Measurements from ENCODE around the gene LRRC61.
A peak's percentile ranks its signal among the peaks of the same experiment; 100 is the strongest.

Gene LRRC61

DNA sequence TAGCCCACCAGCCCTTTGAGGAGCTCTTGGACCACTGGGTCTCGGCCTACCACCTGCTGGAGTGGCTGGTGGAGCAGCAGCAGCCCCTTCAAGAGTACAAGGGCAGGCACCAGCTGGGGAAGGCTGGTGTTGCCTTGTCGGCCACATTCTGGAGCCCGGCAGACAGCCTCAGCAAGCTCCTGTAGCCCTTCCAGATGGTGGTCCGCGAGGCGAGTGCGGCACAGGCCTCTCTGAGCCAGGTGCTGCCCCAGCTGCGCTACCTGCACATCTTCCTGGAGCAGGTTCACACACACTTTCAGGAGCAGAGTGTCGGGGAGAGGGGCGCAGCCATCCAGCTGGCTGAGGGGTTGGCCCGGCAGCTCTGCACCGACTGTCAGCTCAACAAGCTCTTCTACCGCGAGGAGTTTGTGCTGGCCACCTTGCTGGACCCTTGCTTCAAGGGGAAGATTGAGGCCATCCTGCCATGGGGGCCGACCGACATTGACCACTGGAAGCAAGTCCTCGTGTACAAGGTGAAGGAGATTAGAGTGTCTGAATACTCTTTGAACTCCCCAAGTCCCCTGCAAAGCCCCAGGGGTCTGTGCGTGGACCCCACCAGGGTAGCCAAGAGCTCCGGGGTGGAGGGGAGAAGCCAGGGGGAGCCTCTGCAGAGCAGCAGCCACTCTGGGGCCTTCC, 7.2 kb downstream of the LRRC61 start:
- DNase-seq (ENCODE audit: low read depth in 2 of 2): no peak

DNA sequence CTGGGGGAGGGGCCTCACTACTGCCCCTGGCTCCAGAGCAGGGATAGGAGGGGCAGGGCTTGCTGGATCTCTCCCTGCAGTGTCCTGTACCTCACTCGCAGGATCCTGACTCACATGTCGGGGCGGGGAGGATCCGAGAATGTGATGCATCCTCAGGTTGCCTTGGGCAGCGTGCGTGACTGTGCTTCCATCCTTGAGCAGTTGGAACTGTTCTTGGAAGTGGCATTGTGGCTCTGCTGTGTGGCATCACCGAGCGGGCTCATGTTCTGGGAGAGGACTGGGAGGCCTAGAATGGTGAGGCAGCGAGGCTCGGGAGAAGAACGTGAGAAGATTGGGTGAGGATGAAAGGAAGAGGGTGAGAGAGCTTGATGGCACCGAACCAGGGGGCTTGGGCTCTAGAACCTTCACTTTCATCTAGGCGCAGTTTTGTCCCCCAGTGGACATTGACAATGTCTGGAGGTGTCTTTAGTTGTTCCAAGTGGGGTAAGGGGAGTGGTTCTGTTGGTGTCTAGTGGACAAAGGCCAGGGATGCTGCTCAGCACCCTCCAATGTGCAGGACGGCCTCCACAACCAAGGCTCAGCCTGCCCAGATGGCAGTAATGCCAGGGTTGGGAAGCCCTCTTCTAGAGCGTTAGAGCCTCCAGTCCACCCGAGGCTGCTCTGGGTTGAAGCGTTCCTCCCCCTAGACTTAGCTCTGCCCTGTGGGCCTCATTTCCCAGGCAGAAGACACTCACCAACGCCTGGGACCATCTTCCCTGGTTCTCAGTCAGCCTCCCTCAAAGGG, 9.9 kb downstream of the LRRC61 start:
- DNase-seq (ENCODE audit: low read depth in 2 of 2): no peak

DNA sequence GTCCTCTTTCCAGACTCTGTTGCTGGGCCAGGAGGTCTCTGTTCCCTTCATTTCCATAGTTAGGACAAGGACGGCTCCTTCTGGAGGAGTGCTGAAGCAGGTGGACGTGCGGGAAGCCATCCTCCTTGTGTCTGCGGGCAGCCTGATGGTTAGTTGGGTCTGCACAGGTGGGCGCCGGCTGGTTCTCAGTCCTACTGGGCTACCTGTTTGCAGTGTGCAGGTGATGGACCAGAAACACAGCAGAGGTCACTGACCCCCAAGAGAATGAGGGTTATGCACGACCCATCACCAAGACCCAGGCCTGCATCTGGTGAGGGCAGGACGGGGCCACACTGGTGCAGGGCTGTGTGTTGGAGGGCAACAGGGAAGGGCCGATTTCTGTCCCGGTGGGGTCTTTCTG, 10.5 kb downstream of the LRRC61 start:
- DNase-seq (ENCODE audit: low read depth in 2 of 2): no peak

DNA sequence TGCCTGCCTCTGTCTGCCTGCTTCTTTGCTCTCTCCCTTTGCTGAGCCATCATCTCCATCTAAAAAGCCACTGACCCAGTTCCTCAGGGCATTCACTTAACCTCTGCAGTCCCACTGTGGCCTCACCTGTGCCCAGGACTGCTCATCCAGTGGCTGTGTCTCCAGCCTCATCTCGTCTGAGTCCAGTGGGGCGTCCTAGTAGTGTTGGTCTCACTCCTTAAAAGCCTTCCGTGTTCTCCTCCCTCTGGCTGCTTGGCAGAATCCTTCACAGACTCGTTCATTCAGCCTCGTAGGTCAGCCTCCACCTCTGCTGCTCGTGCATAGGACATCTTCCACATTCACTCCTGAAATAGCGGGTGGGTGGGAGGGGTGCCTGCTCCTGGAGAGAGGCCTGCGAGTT, 11.0 kb downstream of the LRRC61 start:
- no peak for DNase-seq (ENCODE audit: low read depth in 2 of 2)

- DNase-seq (ENCODE audit: low read depth in 2 of 2): peak; percentile 45 to 49
These were observed 12.1 kb downstream of the LRRC61 start for GRCh38 chr7:150335108-150335773.

DNA sequence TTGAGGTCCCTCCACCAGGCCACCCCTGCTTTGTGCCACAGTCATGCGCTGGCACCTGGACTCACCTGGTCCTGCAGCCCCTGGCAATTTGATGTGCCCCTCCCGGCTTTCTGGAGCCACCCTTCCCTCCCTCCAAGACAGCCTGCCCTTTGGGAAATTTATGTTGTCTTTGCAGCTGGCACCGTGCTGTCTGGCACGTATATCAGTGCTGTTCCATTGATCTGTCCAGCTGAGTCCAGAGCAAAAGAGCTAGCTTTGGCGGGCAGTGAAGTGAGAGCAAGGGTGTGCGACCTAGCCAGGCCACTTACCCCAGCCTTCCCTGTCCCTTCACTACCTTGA, 12.6 kb downstream of the LRRC61 start:
- no peak for DNase-seq (ENCODE audit: low read depth in 2 of 2)

- no peak for DNase-seq (ENCODE audit: low read depth in 2 of 2)
These were observed 13.6 kb downstream of the LRRC61 start for GRCh38 chr7:150336746-150337145.

- DNase-seq (ENCODE audit: low read depth in 2 of 2): no peak
These were observed 14.0 kb downstream of the LRRC61 start for GRCh38 chr7:150337179-150337578.

- DNase-seq (ENCODE audit: low read depth in 2 of 2): no peak
These were observed 14.5 kb downstream of the LRRC61 start for GRCh38 chr7:150337659-150338081.

GRCh38 chr7:150338166-150338829, 15.1 kb downstream of the LRRC61 start:
- no peak for DNase-seq (ENCODE audit: low read depth in 2 of 2)

GRCh38 chr7:150339409-150339809, 16.3 kb downstream of the LRRC61 start:
- DNase-seq (ENCODE audit: low read depth in 2 of 2): no peak

- no peak for DNase-seq (ENCODE audit: low read depth in 2 of 2)
These were observed 17.0 kb downstream of the LRRC61 start for GRCh38 chr7:150340024-150340749.

GRCh38 chr7:150340875-150341262, 17.7 kb downstream of the LRRC61 start:
- no peak for DNase-seq (ENCODE audit: low read depth in 2 of 2)

- no peak for DNase-seq (ENCODE audit: low read depth in 2 of 2)
These were observed 18.3 kb downstream of the LRRC61 start, which contains the start of gene RARRES2 for GRCh38 chr7:150341263-150342120. RARRES2 (minus strand) TSS chr7:150341629; CDS start chr7:150340609, 1,020 bp downstream.

DNA sequence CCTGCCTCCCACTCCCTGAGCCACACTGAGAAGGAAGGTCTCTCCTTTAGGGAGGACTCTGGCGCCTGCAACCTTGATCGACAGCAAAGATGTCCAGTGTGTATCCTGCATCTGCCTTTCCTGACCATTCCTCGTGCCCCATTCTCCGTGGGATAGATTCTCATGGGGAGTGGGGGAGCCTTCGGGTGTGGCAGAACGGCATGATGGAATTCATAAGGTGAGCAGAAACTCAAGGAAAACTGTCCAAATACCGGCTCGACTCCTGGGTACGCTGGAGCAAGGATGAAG, 18.9 kb downstream of the LRRC61 start:
- no peak for DNase-seq (ENCODE audit: low read depth in 2 of 2)

GRCh38 chr7:150343225-150343624, 20.1 kb downstream of the LRRC61 start:
- no peak for DNase-seq (ENCODE audit: low read depth in 2 of 2)

DNA sequence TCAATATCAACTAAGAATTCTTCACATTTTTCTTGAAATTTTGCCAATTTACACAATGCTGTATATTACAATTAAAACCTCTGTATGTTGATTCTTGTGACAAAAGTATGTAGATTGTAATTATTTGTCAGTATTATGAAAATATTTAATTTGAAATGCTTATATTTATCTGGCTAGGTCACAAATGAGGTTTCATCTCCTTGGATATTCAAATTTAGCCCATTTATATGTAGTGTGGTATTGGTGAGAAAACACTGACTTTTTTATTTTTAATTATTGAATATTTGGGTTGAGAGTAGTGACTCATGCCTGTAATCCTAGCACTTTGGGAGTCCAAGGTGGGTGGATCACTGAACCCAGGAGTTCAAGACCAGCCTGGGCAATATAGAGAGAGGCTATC, 21.1 kb downstream of the LRRC61 start:
- no peak for DNase-seq (ENCODE audit: low read depth in 2 of 2)

DNA sequence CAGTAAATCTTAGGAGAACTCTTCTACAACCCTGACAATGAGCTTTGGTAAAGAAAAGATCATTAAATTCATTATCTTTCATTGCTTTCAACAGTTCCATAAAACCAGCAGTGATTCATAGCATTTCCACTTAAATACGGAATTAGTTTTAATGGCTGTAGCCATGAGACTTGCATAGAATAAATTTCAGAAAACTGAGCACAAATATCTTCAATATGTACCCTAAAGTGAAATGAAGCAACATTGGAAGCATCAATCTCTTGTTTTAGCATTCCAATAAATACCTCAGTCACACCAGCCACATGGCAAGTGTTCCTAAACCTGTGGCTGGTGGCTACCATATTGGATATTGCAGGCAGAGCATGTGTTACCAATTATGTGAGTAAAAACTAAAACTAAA, 21.9 kb downstream of the LRRC61 start:
- DNase-seq (ENCODE audit: low read depth in 2 of 2): no peak

- DNase-seq (ENCODE audit: low read depth in 2 of 2): no peak
These were observed 23.8 kb downstream of the LRRC61 start for GRCh38 chr7:150346922-150347321.

DNA sequence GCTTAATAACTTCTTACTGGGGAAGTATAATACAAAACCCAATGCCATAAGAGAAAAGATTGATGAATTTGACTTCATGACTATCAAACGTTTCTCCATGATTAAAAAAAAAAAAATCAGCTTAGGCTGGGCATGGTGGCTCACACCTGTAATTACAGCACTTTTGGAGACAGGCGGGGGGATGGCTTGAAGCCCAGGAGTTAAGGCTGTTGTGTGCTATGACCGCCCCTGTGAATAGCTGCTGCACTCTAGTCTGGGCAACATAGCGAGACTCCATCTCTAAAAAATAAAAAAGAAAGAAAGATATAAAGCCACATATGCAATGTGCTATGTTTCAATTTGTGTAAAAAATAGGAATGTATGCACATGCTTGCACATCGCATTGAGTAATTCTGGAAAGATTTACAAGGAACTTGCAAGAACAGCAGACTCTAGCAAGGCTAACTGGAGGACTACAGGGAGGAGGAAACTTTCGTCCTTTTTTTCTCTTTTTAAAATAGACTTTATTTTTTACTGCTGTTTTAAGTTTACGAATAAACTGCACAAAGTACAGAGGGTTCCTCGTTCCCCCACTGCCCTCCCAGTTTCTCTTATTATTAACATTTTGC, 28.5 kb downstream of the LRRC61 start:
- no peak for DNase-seq (ENCODE audit: low read depth in 2 of 2)

GRCh38 chr7:150355666-150356059, 32.5 kb downstream of the LRRC61 start:
- no peak for DNase-seq (ENCODE audit: low read depth in 2 of 2)
